Hematopoietic multipotent progenitor cell treated with erythropoietin and hydrocortisone succinate and interleukin-3 and kit ligand, for 15 days (in vitro differentiated cells): ENCODE results near the gene PDE7B.

Experiments
- DNase-seq: peaks from one replicate; pipeline ENCODE4 v3.0.0-alpha.2; 2015; ENCODE audit warnings: low spot score

The PDE7B gene

DNA sequence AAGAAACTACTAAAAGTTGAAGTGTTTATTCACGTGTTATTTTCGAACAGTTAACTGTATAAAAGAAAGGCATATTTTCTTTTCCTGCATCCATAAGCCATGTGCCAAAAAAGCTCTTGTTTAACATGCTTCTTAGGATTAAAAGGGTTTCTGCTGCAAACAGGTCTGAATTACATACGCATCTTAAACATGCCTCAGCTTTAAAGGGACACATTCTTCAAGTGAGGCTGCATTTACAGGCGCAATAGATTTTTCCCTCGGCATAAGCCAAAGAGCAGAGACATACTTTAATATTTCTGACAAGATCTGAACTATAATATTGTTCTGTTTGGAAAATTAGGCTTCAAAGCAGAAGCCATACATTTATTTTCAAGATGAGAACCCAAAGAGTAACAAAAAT lies 39.4 kb downstream of the PDE7B start:
- no peak for DNase-seq

DNA sequence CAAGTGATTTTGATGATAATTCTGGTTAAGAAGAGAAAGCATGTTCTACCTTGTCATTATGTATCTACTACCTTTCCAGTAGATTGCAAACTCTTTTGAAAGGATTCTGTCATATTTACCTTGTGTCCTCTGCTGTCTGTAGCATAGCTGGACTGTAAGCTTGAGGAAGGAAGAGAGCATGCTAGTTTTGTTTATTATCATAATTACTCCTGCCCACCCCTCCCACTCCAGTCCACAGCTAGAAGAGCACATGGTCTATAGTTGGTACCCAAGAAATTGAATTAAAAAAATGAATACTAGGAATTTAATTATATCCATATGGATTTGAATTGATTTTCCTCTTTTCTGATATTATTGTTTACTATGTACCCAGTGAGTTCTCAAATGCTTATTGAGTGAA lies 40.2 kb downstream of the PDE7B start:
- DNase-seq, result no peak

DNA sequence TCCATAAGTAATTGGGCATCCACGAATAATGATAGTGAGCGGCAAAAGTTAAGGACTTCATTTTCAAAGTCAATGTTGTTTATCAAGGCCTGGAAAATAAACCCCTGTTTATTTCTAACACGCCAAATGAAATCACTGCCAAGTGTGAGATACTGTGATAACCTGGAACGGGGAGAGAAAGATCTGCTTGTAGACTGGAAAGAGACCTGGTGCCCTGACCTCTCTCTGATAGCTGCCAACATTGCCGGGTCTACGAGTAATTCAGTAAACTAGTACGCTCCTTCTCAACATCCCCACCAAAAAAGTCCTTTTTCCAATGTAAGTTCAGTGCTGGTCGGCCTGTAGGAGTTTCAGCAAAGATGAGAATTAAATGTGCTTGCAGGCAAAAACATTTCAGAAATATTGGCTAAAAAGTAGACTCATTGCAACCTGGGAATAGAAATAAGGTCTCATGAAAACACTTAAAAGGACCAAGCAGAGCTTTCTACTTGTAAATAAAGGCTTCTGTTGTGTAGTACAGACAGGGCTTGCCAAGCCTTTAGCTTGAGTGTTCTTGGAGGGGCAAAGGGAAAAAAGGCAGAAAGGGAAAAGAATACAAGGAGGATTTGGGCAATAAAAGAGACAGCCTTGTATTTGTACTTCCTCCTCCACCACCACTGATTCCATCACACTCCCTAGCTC lies 43.9 kb downstream of the PDE7B start:
- no peak for DNase-seq

DNA sequence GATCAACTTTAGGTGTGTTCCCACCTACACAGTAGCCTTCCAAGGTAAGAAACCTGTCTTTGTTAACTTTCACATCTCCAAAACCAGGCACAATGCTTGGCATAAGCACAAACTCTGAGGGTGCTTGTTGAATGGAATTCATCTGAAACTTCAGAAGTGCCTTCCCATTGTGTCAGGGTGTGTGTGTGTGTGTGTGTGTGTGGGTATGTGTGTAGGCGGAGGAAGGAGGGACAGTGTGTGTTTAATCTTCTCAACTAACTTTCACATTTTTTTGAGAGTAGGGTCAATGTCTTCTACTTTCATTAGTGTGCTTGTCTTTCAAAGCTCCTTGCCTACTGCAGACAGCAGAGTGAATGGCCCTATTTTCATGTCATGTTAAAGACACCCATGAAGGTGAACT lies 45.6 kb downstream of the PDE7B start:
- no peak for DNase-seq

DNA sequence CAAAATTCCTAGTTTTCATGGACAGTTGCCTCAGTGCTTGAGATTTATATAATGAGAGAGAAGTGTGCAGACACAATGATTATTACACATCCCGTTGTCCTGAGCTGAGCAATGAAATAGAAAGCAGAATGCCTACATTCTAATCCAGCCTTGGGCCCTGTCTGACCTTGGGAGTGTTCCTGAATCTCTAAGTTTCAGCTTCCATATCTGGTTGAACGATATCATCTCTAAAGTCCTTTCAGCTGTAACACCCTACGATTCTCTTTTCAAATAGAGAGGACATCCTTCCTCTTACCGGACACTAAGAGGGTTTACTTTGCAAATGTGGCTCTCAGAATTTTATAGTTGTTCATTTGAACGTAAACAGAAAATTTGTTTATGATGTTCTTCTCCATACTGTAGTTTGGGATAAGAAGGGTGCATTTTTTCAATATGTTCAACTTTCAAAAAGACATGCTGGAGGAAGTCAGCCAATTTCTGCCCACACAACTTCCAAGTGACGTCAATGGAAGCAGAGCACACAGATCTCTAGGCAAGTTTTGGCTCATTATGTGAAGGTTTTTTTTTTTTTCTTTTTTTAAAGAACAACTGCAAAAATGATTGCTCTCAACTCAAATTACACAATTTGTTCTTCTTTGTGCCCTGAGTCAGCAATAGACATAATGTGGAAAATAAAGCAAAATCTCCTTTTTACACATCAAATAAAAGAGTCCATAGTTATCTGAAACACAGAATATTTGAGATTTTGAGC lies 50.4 kb downstream of the PDE7B start:
- DNase-seq, result no peak

GRCh38 chr6:135902756-135903331 lies 51.3 kb downstream of the PDE7B start:
- DNase-seq, result no peak

DNA sequence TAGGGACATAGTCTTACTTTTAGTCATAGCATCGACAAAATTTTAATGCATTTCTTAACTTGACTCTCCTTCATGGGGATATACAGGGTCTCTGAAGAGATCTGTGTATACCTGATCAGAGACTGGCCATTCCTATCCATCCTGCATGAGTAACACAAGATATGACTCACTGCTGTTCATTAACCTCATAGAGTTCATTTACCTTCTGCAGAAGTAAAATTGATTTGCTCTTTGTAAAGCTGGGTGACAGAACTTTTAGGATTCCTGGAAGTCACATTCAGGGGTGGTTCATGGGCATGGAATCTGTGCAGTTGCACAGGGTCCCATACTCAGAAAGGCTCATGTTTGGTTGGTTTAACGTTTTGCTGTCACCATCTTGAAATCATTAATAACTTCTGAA lies 53.2 kb downstream of the PDE7B start:
- DNase-seq, result no peak

- no peak for DNase-seq
Measured at GRCh38 chr6:135905604-135906300, 54.3 kb downstream of the PDE7B start.

DNA sequence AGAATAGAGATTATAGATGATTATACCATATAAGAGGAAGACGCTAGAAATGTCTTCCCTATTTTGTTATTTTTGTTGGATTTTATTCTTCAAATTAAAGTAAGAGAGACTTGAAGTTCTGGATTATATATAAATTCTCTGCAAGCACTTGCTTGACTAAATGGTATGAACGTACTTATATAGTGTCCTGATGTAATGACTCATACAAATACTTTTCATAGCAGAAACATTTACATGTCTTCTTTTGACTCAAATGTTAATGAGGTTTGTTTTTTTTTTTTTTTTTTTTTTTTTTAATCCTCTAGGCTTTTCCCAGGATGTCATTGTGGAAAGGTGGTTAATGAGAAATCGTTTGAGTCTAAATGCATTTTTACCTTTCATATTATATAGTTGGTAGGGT lies 55.0 kb downstream of the PDE7B start:
- no peak for DNase-seq

DNA sequence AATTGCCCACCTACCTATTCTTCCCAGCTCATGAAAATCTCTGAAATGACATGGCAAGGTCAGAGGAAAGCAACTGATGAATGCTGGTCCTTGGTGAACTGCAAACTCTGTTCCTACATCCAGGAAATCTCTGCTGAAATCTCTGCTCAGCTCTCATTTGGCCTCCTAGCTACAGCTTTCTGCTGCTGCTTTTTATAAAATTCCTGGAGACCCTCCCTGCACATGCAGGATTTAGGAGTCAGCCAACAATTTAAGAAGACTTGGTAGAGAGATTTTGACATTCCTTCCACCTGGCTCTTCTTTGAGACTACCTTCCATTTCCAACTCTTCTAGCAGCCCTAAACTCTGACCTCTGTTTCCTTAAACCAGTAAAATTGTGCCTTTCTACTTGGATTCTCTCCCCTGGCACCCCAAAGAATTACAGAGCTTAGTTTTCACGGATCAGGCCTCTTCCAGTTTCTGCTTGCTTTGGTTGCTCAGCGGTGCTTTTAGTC lies 55.5 kb downstream of the PDE7B start:
- no peak for DNase-seq

DNA sequence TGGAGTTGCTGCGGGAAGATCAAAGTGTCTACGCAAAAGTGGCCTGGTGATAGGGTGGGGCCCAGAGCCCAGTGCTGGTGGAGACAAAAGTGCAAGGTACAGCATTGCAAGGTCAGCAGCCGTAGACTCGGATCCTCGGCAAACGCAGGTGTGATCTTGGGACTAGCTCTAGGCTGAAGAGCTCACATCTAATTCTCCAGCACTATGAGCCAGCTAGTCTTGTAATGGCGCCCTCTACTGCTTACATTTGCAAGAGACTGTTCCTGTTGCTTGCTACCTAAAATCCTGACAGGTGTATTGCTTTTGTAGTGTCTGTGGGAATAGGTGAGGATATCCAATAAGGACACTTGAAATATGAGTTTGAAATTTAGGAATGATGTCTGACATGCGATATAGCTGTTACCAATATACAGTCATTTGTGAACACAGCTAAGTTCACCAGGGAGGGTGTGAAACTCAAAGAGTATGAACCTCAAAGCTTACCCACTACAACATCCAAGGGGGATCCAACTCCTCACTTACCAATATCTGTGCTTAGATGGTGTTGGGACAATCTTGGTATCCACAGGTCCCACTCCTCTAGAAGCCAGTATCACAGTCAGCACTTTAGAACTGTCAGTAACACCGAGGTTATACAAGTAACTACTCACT lies 58.4 kb downstream of the PDE7B start:
- DNase-seq, result peak; percentile 13

DNA sequence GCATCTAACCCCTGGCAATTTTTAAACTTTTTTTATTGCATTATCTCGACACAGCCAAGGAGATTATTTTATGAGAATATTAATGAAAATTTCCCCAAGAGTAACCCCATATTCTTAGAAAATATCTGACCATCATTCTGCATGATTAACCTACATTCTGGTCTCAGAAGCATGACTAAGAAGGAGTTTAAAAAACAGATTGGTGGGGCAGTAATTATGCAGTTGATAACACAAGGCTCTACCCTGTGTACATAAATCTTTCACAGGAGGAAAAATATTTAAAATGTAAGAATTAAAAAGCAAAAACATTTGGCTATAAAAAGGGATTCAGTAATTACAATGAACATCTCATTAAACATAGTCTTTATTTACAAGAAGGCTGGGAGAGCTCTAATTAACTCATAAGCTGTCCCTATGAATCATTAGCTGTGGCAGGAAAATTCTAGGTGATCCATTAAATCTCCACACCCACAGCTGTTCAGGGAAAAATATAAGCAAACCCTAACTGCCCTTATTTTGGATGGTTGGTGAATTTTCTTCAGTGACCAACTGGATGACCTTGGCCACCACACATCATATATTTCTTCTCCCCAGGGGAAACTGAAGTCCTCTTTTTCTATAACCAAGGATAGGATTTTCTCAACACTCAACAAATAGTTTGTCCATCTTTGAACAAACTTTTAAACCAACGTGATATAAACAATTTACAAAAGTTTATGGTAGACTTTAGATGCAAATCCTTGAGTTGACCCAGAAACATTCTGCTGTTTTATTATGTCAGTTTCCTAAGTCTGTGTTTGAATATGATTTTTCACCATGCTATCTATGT lies 59.5 kb downstream of the PDE7B start:
- DNase-seq, result no peak

- DNase-seq, result no peak
Measured at GRCh38 chr6:135913785-135914184, 62.3 kb downstream of the PDE7B start.

DNA sequence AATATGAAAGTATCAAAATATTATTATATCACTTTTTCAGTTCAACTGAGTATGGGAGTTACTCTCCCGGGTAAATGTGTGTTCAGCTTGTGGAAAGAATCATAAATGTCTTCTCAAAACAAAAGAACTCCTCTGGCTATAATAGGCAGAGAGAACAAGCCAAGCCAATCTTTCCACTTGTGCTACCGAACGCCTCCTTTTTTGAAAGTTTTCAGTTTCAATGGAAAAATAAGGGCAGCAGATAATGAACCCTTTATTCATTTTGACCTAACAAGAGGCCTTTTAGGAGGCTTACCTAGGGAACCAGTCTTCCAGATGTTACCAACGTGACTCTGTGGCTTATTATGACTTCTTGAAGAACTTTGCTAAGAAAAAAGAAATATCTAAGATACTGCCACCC lies 67.5 kb downstream of the PDE7B start:
- no peak for DNase-seq

DNA sequence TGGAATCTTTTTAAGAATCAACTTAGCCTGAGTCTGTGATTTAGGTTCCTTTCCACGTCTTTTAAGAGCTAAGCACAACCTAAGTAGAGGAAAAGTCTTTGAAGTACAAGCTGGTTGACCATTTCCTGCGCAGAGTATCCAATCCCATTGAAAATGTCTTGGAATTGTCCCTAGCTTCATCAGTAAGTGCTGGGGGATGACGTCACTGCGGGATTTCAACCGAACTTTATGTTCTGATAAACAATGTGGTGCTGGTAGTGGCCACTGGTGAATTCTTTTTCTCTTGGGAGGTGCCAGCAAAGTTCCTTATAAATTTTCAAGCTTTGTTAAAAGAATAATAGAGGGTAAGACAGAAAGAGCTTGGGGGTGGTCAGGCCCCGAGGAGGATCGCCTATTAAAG lies 69.2 kb downstream of the PDE7B start:
- DNase-seq, result no peak

DNA sequence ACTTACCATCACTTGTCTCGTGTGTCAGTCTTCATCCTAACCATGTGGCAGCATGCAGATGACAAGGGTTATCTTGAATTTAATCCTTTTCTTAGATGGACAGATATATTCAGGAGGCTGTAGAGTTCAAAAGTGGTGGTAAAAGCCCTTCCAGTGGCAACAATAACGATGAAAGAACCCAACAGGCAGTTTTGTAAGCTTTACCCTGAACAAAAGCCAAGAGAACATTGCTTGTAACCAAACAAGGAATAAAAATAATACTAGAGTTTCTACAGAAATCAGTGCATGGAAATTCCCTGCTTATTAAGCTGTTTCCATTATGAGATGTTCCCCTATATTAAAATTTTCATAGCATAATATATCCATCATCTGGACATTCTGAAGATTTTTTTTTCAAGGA lies 69.7 kb downstream of the PDE7B start:
- no peak for DNase-seq

- no peak for DNase-seq
Measured at GRCh38 chr6:135922174-135922573, 70.7 kb downstream of the PDE7B start.

DNA sequence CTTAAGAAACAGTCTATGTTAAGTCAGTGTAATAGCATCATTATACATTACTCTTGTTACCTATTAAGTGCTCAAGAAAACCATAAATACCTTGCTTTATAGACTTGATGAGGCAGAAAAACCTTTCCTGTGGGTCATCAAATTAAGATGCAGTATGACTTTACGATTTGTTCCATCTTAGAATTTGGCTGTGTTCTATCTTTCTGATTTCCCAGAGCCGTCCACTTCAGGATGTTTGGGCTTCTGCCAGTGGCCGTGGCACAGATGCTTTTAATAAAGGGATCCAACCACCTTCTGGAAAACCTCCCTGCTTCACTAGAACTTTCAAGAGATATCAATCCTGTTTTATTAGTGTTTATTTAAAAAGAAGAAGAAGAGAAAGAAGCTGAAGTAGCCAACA lies 71.2 kb downstream of the PDE7B start:
- DNase-seq, result no peak

DNA sequence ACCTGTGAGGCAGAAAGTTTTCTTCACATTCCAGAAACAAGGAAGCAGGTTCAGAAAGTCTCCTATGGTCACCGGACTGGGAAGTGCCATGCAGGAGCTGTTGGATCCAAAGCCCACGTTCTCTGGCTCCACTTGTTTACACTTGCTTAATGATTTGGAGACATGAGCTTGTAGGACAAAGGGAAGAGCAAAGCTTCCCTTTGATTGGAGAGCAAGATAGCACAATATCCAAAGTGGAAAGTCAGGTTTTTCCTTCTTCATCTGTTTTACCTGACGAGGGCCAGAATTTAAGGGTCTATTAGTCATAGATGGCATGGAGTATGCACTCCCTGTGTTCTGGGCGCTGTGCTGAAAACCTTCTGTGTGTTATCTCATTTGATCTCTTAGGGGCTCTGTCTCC lies 81.2 kb downstream of the PDE7B start:
- no peak for DNase-seq

GRCh38 chr6:135935941-135936601 lies 84.6 kb downstream of the PDE7B start:
- DNase-seq, result no peak

GRCh38 chr6:135936606-135937005 lies 85.1 kb downstream of the PDE7B start:
- DNase-seq, result no peak
